Measurements from ENCODE around the gene TBC1D14.
A peak's percentile ranks its signal among the peaks of the same experiment; 100 is the strongest.

TBC1D14 gene

DNA sequence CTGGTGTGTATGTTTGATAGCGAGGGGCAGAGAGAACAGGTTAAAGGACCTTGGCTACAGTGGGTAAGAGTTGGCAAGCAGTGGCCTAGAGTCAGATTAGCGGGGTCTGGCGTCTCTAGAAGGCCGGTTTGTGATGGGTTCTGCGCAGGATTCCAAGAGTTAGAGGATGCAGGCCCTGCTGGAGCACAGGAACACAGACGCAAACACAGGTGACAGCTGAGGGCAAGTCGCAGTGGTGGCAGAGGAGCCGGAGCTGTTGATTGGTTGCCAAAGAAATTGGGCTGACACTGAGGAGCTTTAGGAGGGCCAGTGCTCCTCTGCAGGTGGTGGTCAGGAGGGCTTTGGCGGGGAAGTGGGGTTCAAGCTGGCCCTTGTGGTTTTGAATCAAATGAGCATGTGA is 137.3 kb downstream of the TBC1D14 start:
- DNase-seq = no peak

DNA sequence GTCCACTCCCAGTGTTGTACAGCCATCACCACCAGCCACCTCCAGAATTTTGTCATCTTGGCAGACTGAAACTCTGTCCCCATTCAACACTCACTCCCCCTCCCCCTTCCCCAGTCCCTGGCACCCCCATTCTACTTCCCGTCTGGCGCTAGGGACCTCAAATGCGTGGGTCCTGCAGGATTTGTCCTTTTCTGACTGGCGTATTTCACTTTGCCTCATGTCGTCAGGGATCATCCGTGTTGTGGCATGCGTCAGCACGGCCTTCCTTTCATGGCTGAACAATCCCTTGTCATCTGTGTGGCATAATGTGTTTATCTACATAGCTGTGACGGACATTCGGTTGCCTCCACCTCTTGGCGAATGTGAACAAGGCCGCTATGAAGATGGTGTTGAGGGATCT is 139.0 kb downstream of the TBC1D14 start:
- no peak for DNase-seq

DNA sequence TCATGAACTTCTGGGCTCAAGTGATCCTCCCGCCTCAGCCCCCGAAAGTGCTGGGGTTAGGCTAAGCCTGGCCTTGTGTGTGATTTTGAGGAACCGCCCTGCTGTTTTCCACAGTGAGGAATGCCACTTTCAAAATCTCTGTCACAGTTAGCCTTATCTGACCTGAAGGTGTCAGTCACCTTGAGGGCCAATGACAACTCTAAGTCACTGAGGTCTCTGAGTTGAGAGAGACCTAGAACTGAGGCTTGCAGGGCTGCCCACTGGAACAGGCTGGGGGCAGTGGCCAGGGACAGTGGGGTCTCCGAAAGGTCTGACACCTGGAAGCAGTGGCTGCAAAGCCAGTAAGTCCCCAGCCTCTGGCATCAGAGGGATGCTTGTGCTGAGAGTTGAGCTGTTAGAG is 139.7 kb downstream of the TBC1D14 start:
- DNase-seq = no peak

DNA sequence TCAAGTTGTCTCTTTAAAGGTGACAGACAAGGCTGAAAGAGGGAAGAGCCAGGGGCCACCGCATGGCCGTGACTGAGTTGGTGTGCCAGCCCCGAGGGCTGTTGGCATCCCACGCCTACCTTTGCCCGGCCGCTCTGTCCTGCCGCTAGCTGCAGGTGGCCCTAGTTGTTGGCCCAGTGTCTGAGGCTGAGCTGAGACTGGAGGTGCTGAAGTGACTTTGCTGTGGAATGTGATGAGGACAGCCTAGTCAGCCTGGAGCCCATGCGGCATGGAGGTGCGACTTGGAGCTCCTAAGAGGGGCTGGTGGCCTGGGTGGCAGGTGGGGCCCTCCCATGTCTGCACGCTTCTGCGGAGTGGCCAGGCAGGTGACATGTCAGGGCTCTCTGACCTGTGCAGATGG is 140.1 kb downstream of the TBC1D14 start:
- DNase-seq = no peak

DNA sequence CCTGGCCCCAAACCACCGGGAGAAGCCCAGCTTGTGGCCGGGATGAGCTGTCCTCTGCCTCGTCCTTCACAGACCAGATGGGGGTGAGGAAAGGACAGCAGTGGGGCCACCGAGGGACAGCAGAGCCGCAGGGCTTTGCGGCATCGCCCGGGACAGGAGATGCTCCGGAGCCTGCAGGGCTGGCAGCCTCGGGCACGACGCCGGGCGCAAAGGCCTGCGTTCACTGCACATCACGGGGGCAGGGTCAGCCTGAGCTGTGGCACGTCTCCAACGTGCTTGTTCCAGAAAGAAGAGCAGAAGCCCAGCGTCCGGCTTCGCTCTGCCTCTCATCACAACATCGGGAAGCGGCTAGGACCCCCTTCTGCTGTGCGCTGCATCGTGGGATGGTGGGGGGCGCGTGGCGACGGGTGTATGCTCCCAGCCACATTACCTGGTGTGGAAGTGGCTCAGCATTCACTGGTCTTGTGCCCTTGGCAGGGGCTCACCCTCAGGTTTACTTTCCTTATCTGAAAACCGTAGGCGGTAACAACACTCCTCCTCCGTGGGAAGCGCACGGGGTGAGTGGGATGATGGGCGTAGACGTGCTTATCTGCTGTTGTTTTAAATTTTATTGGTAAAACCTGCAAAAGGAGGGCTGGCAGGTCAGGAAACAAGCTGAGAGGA is 141.0 kb downstream of the TBC1D14 start:
- DNase-seq = no peak

DNA sequence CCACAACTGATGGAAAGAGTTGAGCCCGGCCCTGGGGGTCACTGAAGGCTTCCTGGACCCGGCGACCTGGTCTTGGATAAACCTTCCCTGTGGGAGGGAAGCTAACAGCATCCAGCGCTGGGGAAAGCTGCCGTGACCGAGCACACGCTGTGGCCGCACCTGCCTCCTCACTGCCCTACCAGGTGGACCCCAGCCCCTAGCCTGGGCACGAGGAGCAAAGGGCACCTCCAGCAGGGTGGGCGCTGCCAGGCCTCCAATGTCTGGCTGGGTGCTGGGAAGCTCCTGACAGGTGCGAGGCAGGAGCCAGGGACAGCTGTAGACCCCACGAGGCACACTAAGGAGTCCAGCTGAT is 141.5 kb downstream of the TBC1D14 start:
- DNase-seq = no peak

DNA sequence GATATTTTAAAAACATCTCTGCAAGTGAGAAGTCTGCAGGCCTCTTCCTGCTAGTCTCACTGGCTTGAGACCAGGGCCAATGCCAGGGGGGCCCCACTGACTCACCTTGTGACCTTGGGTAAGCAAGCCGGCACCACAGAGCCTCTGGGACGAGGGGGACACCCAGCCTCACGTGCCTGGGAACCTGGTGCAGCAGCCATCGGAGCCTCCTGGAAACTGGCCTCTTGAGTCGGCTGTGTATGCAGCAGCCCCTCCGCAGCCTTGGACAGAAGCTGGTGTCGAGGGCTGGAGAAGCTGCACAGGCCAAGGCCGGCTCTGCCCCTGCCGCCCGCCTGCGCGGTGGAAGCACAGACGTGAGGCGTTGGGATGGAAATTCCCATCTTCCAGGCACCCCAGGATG is 142.3 kb downstream of the TBC1D14 start:
- no peak for DNase-seq

DNA sequence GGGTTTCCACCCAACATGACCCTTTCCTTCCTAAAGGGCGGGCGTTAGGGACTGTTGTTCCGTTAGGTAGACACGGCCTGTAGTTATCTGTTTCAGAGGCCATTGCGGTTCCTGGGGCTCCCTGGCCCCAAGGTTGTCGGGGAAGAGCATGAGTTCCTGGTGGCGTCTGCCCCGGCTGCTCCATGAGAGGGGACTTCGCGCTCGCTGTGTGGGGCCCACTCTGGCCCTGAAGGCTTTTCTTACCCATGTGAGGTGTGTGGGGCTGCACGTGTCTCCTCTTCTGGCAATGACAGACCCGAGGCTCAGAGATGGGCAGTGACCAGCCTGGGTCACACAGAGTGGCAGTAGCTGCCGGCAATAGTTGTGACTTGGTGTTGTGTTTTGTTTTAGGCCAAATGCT is 142.7 kb downstream of the TBC1D14 start:
- no peak for DNase-seq

DNA sequence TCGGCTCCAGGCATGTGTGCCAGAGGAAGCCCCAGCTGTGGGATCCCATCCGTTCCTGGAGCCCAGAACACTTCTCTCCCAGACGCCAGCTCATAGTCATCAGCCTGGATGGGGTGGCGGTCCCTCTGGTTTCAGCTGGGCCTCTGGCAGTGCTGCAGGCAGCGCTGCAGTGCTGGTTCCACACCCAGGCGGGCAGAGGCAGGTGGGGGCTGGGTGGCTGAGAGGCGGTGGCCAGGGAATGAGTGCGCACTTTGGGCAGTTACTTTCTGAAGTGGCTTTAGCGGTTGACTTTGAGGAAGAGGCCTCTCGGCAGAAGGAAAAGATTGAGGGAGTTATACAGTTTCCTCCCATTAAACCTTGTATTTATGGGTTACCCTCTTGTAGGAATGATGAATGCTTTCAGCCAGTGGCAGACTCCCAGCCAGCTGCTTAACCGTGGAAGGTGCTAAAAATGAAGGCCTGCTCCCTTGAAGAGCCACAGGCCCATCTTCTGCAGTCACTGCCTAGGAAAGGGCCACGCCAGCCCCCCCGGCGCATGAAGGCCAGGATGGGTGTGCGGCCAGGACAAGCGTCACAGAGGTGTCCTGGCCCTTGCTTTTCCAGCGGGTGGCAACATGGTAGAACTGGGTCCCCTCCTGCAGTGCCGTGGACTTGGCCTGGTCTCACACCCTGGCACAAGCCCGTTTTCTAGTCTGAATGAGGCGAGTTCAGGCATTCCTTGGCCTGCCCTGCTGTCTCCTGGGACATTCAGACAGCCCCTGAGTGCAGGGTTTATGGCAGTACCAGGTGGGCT is 143.5 kb downstream of the TBC1D14 start:
- peak; percentile 17 to 25 for DNase-seq

DNA sequence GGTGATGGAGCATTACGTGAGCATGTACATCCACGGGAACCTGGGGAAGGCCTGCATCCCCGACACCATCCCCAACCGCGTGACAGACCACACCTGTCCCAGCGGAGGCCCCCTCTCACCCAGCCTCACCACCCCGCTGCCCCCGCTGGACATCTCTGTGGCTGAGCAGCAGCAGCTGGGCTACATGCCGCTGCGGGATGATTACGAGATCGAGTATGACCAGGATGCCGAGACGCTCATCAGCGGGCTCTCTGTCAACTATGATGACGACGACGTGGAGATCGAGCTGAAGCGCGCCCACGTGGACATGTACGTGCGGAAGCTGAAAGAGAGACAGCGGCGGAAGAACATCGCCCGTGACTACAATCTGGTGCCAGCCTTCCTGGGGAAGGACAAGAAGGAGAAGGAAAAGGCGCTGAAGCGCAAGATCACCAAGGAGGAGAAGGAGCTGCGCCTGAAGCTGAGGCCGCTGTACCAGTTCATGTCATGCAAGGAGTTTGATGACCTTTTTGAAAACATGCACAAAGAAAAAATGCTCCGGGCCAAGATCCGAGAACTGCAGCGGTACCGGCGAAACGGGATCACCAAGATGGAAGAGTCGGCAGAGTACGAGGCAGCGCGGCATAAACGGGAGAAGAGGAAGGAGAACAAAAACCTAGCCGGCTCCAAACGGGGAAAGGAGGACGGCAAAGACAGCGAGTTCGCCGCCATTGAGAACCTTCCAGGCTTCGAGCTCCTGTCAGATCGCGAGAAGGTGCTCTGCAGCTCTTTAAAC is 144.7 kb downstream of the TBC1D14 start:
- DNase-seq = no peak

DNA sequence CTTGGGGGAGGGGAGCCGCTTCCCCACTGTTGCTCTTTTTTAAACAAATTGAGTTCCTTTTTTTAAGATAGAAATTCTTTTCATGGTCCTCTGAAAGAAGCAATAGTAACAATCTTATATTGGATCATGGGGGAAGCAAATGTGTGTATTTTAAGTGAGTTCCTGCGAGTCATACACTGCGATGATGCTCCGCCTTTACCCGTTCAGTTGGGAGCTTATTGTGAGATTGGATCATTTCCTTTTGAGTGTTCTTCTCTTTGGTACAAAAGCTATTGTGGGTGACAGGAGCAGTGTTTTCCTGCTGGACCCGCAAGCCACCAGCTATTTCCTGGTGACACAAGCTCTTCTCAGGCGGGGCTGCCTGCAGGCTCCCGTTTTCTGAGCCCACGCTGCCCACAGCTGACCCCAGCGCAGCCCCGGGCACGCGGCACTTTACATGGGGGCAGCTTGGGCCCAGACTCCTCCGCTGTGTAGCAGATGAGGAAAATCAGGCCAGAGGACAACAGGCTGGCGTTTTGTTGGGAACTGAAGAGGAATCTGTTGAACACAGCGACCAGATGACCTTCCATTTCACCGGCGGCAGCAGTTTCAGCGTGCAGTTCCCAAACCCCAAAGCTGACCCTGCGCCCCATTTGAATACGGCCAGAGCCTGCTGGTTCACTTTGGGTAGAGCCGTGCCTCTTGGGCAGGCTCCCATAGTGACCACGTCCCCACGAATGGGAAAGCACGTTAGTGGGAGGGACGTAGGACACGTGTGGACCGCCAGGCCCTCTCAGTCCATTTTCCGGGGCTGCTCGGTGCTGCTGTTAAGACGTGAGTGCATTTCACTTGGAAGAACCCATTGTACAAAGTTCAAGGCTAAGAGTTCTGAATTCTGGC is 145.7 kb downstream of the TBC1D14 start:
- DNase-seq = no peak

DNA sequence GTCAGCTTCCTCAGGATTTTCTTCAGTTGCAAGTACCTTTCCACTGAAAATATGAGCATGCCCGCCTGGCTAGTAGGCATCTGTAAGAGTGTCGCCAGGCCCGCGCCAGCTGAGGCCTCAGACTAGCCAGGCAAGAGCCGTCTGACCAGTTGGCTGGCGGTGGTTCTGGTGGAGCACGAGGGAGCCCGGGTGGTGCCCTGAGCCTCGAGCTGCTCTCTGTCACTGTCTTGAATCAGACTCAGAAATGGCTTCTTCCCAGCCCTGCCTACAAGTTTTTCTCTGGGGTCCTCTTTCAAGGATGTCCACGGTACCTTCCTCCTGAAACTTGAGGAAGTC is 146.3 kb downstream of the TBC1D14 start:
- DNase-seq = no peak

DNA sequence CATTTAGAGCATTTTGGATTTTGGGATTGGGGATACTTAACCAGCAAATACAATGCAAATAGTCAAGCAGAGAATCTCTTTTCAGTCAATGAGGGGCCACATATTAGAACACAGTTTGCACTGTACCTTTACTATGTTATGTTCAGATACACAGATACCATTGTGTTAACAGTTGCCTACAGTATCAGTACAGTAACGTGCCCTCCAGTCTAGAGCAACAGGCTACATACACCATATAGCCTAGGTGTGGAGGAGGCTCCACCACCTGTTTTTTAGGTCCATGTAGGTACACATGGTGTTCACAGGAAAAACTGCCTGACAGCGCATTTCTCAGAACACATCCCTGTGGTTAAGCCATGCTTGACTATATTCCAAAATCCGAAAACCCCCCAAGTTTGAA is 149.2 kb downstream of the TBC1D14 start:
- DNase-seq = no peak

DNA sequence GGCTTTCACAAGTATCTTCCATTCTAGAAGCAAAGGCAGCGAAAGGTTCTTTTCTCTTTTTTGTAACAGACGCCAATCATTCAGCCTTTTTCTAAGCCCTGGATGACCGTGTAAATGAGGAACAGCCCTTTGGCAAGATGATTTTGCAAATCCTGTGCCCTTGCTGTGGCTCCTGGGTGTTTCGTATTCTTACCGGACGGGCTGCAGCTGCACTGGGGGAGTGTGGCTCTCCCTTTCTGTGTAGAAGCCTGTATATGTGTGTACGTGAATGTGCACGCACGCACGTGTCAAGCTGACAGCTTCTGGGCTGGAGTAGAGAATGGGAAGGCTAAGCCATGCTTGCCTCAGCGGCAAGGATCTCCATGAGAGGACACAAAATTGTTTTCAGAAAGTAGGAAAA is 150.0 kb downstream of the TBC1D14 start:
- peak; percentile 55 to 61 for DNase-seq

DNA sequence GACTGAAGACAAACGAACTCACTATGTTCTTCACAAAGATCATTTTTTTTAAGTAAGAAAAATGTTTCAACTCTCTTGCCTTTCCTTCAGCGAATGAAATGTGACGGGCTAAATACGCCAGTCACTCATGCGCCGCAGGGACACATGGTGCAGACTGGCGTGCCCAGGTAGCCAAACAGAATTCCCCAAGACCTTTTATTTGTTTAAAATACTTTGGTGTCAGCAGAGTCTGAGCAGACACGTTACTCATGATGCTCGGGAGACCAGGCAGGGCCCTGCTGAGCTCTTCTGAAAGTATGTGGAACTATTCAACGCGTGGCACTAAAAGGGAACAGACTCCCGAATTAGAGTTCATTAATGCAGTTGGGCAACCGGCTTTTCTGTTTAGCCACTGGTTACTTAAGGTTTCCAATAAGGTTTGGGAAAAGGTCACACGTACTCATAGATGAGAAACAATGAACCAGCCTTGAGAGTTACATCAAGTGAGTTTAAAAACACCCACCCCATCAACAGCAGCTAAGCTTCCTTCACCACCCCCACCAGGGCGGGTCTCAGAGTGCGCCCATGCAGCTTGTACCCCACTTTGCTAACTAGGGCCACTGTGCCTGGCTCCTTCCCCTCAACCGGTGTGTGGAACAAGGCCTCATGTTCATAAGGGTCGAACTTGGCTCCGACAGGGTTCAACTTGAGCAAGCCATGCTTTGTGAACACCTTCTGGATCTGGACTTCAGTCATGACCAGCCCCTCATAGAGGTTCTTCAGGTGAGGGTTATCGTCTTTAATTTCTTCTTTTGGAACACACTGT is 150.9 kb downstream of the TBC1D14 start:
- DNase-seq = peak; percentile 42 to 52

DNA sequence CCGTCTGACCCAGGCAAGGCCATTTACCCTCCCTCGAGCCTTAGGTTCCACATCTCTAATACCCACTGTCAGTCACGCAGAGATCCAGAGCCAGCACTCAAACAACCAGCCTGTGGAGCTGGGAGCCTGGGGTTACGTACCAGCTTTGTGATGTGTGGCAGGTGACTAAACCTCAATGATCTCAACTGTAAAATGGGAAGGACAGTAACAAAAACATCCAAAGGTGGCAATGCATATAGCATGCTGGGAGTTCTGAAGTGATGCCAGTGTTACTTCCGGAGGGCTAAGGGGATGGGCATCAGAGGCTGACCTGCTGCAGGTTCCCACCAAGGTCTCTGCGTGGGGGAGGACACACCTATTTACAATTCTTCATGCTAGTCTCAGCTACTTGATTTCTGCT is 152.2 kb downstream of the TBC1D14 start:
- no peak for DNase-seq

DNA sequence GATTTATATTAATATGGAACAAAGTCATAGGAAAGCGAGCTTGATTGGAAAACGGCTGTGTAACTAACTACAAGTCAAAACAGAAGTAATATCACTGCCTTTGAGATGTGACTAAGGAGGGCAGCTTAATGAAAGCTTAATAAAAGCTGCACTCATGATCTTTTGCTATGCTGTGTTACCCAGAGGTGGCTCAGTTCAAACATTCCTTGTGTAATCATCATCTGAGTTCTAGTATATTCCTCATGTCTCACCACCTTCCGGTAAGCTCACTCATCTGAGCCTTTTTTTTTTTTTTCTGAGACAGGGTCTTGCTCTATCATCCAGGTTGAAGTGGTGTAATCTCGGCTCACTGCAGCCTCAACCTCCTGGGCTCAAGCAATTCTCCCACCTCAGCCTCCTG is 153.2 kb downstream of the TBC1D14 start:
- DNase-seq = no peak

DNA sequence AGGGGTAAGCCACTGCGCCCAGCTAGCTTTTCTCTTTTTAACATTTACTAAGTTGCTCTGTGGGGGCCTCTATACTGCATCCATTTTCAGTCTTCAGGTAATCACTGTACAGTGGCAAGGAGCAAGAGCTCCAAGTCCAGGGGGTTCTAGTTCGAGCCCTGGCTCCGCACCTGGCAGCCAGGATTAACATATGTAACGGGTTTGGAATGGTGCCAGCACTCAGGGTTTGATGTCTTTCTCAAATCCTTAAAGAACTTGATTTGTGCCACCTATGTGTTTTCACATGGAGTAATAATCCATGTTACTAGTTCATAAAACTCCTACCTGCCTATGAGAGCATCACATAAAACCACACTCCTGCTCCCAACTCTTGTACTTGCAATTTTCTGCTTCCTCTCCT is 153.7 kb downstream of the TBC1D14 start:
- no peak for DNase-seq

DNA sequence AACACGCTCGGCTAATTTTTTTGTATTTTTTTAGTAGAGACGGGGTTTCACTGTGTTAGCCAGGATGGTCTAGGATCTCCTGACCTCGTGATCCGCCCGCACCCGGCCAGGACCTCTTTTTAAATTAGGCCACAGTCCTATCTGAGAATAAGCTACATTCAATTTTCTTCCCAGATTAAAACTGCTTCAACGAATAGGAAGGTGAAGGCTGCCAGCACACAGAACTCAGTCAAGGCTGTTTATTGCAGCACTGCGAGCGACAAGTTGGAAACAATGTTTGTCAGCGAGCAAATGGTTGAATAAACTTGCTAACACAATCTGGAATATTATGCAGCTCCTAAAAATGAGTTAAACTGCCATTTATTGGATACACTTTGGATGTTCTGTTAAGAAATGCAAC is 156.4 kb downstream of the TBC1D14 start:
- no peak for DNase-seq

DNA sequence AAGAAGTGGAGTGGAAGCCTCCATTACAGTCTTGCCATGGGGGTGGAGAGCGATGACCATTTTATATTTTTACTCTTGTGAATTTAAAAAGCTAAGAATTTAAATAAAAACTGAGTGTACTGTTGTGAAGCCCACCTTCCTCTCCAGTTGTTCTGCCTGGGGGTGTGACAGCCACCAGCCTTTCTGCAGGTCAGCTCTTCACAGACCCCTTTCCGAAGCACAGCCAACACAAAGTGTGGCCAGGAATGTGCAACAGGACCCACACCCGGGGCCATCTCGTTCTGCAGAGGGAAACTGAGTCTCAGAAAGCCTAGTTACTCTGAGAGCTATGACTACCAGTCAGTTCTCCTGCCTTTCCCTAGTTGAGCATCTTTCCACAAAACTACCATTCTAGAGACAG is 156.9 kb downstream of the TBC1D14 start:
- DNase-seq = no peak

DNA sequence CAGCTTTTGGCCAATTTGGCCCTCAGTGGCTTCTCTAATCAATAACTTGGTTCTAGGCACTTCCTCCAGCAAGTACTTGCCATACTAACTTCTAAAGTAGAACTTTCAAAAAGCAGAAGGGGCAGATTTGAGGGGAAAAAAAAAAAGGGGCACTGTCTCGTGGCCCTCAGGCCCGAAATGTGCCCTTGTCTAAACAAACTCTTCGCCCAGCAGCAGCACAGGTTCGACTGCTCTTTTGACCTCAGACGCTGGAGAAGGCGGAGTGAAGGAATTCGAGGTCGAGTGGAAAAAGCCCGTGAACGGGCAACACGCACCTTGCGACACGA is 157.5 kb downstream of the TBC1D14 start:
- DNase-seq = peak in 1 of 2 donors; percentile 64
